ENCODE measurements around the gene PGF. TPM values are rescaled to one million over a fixed set of nuclear protein-coding genes. Genes with fewer than 3 reads are reported as not detected.

The PGF gene
- total RNA-seq, 2 experiments from 2014 or later: 0.29 to 0.56 TPM

DNA sequence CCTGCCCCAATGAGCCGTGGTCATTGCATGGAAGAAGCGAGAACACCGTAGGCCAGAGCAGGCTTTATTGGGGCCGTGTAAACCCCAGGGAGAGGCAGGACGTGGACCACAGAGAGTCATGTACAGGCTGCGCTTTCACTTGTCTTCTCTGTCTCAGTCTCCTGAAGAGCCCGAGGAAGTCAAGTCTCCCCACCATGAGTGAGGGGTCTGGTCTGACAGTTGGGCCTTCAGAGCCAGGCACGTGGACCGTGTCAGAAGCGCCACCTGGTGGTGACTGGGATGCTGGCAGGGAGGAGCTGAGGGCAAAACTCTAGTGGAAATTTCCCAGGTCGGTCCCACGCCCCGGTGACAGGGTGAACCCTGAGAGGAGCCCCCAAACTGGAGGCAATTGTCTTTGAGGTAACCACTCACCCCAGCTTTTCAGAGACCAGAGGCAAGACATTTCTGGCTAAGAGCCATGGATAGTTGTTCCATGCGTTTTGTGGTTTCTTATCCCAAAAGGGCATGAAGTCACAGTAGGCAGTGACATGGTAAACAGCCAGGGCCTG lies 49.7 kb downstream of the PGF start:
- Mint-ChIP-seq H3K4me3 (no peak overlapping the region), H3K27ac (peak overlapping the region; percentile 56), H3K9me3 (ENCODE audit: low read depth) (no peaks in the 10 kb centered on the region), H3K27me3 (no peaks in the 10 kb centered on the region), H3K4me1 (no peaks in the 10 kb centered on the region), H3K36me3 (peaks cover 21% of the 10 kb centered on the region)
- ATAC-seq (peak; percentile 80), DNase-seq (peak; percentile 80)
- CTCF ChIA-PET: interaction anchor here (0.5 to 26.3 kb wide), 37 partner anchors 9 to 398 kb away, joined by 3 to 680 read pairs (median 5); partner anchors contain the start of genes ACYP1, DLST, LTBP2 and PGF

DNA sequence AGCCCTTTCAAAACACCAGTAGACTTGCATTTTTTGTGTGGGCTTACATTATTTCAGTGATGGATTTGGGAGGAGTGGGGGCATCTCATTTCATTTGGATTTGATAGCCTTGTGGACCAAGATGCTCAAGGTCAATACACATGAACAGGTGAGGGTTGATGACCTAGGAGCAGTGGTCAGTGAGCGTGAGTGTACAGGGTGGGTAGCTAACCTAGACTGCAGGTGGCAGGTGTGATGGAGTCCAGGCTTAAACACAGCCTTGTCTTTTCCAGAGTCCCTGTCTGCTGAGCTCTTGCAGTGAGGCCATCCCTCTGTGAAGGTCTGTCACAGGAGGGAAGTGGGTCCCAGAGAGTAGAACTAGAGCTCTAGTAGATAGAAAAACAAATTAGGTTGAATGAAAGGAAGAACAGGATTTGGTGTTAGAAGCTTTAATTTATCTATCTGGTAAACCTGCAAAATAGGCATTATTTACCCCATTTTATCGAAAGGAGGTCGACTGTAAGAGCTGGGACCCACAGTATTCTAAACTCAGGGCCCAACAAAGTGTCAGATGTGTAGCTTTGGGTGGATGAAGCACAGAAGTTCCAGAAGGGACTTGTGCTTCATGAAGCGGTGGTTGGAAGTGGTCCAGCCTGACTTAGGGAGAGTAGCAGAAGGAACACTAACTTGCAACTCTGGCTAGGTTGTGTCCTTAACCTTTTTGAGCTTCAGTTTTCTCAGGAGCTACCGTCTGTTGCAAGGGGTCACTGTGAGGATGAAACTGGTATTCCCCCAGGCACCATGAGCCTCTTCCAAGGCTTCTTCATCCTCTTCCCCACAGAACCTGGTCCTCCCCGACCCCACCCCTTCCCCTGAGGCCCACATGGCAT lies 50.5 kb downstream of the PGF start:
- Mint-ChIP-seq H3K4me3 (no peak overlapping the region), H3K27me3 (no peaks in the 10 kb centered on the region), H3K9me3 (ENCODE audit: low read depth) (no peaks in the 10 kb centered on the region), H3K27ac (peak overlapping the region; percentile 20), H3K4me1 (no peaks in the 10 kb centered on the region), H3K36me3 (peaks cover 27% of the 10 kb centered on the region)
- ATAC-seq (no peak), DNase-seq (no peak)
- CTCF ChIA-PET: interaction anchor here (0.8 to 26.3 kb wide), 24 partner anchors 8 to 295 kb away, joined by 3 to 680 read pairs (median 5); partner anchors contain the start of genes DLST, LTBP2, PROX2 and RPS6KL1

DNA sequence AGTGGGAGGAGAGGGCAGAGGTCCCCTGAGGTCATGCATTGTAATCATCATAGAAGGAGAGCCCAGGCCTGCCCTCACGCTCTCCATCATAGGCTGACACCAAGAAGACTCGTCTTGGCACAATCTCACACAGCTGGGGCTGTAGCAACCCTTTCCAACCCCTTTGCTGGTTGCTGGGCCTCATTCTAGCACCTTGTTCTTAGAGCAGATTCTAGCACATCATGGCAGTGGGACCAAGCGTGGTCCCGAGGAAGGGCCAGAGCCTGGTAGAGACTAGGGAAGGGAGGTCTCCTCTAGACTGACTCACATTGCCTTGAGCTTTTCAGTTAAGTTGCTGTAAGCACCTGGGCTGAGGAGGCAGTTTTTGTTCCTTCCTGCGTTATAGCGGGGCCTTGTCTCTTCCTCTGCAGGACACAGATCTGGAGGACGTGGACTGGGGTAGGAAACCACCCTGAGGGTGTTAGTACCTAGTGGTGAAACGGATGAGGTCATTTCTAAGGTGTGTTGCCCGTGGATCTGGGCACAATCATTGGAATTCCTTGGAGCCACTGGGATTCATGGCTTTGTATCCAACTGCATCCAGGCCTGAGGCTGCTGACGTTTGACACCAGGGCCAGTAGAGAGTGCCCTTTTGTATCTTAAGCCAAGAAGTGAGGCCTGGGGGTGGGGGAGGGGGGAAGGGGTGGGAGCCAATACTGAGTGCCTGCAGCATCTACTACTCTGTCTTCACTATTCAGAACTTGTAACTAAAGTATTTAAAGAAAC lies 52.3 kb downstream of the PGF start:
- ATAC-seq: no peak
- no peaks in the 10 kb centered on the region for H3K27me3 Mint-ChIP-seq
- H3K4me1 Mint-ChIP-seq: no peaks in the 10 kb centered on the region
- no peaks in the 10 kb centered on the region for H3K9me3 Mint-ChIP-seq (ENCODE audit: low read depth)
- H3K27ac Mint-ChIP-seq: no peak overlapping the region
- no peak overlapping the region for H3K4me3 Mint-ChIP-seq
- H3K36me3 Mint-ChIP-seq: peaks cover 45% of the 10 kb centered on the region
- DNase-seq: no peak
- CTCF ChIA-PET: interaction anchor here (4.0 to 26.3 kb wide), 2 partner anchors 28 to 43 kb away, joined by 84 to 680 read pairs; partner anchors contain the start of gene PROX2

DNA sequence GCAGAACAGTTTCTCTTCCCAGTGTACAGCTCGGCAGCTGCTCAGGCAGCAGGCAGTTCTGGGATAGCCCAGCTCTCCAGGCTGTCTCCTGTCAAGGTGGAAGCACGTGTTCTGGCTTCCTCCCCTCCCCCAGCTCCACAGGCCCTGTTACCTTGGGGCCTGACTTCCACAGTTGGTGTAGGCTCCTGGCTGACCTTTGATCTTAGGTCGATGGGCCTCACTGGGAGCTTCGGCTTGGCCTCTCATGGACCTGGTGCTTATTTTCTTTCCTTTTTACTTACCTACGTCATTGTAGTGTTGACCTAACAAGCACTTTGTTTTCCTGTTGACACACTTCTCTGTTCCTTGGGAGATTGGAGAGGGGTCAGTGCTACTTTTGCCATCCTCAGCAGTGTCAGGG lies 56.7 kb downstream of the PGF start:
- peaks cover under 1% of the 10 kb centered on the region for H3K4me1 Mint-ChIP-seq
- H3K27ac Mint-ChIP-seq: no peak overlapping the region
- peaks cover 75% of the 10 kb centered on the region for H3K36me3 Mint-ChIP-seq

GRCh38 chr14:74898083-74898482 lies 57.3 kb downstream of the PGF start:
- Mint-ChIP-seq H3K27ac (no peak overlapping the region), H3K4me1 (peaks cover 5% of the 10 kb centered on the region), H3K27me3 (no peaks in the 10 kb centered on the region), H3K4me3 (no peak overlapping the region), H3K36me3 (peaks cover 79% of the 10 kb centered on the region), H3K9me3 (ENCODE audit: low read depth) (no peaks in the 10 kb centered on the region)
- DNase-seq (no peak), ATAC-seq (no peak)
- CTCF ChIA-PET: interaction anchor here (3.6 to 26.3 kb wide), 2 partner anchors 8 to 38 kb away, joined by 28 to 680 read pairs; no protein-coding TSS in a partner anchor

More for the DNA sequence above, 56.7 kb downstream of the PGF start:
- ATAC-seq (no peak), DNase-seq (no peak)
- no peaks in the 10 kb centered on the region for H3K27me3 Mint-ChIP-seq
- no peaks in the 10 kb centered on the region for H3K9me3 Mint-ChIP-seq (ENCODE audit: low read depth)
- CTCF ChIA-PET: interaction anchor here (26.3 kb wide), 1 partner anchor 39 kb away, joined by 680 read pairs; no protein-coding TSS in a partner anchor
- no peak overlapping the region for H3K4me3 Mint-ChIP-seq

DNA sequence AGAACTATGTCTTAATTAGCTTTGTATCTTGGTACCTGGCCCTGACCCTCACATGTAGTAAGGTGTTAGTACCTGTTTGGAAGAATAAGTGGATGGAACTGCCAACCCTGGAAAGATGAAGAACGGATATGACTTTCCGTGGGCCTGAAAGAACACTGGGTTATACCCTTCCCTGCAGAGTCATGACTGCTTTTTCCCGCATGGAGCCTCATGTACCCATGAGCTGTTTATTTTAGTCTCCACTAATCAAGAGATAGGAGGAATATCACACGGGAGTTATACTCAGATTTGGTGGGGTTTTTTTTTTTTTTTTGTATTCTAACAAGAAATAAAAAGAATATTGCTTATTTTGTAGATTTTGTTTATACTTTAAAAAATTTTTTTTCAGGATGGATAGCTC lies 57.8 kb downstream of the PGF start:
- Mint-ChIP-seq H3K36me3 (peaks cover 80% of the 10 kb centered on the region), H3K27ac (no peak overlapping the region)

DNA sequence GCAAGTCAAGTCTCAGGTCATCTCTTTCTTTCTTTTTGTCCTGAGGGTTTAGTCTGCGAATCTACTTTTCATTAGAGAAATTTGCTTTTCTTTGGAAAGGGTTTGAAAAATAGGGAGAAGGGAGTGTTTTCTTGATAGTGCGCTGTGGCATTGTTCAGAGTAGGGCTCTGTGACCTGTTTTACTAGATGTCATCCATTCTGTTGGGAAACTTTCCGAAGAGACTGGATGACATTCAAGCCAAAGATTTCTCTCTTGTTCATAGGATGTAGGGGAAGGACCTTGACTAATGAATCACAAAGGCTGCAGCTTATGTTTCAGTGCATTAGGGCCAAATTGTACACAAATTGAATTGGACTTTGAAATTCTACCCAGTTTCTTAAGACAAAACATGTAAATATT lies 59.0 kb downstream of the PGF start:
- CTCF ChIA-PET: interaction anchor here (1.0 to 26.3 kb wide), 4 partner anchors 8 to 48 kb away, joined by 3 to 680 read pairs (median 16); no protein-coding TSS in a partner anchor
- Mint-ChIP-seq H3K4me3 (no peak overlapping the region), H3K27me3 (no peaks in the 10 kb centered on the region), H3K36me3 (peaks cover 77% of the 10 kb centered on the region), H3K4me1 (peaks cover 8% of the 10 kb centered on the region), H3K9me3 (ENCODE audit: low read depth) (no peaks in the 10 kb centered on the region), H3K27ac (no peak overlapping the region)
- DNase-seq (no peak), ATAC-seq (no peak)

More for the DNA sequence above, 57.8 kb downstream of the PGF start:
- no peak overlapping the region for H3K4me3 Mint-ChIP-seq
- peaks cover 8% of the 10 kb centered on the region for H3K4me1 Mint-ChIP-seq
- CTCF ChIA-PET: interaction anchor here (1.4 to 26.3 kb wide), 3 partner anchors 9 to 47 kb away, joined by 3 to 680 read pairs (median 28); no protein-coding TSS in a partner anchor
- no peak for ATAC-seq
- DNase-seq: no peak
- H3K27me3 Mint-ChIP-seq: no peaks in the 10 kb centered on the region
- no peaks in the 10 kb centered on the region for H3K9me3 Mint-ChIP-seq (ENCODE audit: low read depth)

DNA sequence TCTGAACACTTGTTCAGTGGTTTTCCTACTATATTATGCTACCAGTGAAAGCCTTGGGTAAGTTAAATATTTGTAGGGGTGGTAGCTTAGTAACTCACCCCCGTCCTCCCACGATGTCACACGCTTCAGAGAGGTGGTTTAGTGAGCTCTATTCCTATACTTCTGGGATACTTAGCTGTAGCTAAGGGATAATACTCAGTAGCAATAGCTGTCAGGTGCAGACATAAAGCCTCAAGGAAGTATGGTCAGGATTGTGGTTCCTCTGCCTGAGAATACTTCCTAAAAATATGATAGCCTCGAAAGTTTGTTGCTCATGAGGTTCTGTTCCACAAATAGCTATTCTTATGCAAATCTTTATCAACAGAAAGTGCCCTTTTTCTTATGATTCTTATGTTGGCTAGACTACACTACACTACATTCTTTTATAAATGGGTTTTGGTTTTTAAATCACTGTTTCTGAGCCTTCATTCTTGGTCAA lies 61.7 kb downstream of the PGF start:
- ATAC-seq (no peak), DNase-seq (no peak)
- no peaks in the 10 kb centered on the region for H3K27me3 Mint-ChIP-seq
- no peaks in the 10 kb centered on the region for H3K9me3 Mint-ChIP-seq (ENCODE audit: low read depth)
- CTCF ChIA-PET: interaction anchor here (0.8 to 26.3 kb wide), 6 partner anchors 11 to 596 kb away, joined by 3 to 680 read pairs (median 4); no protein-coding TSS in a partner anchor
- no peak overlapping the region for H3K4me3 Mint-ChIP-seq
- no peak overlapping the region for H3K27ac Mint-ChIP-seq
- peaks cover 14% of the 10 kb centered on the region for H3K4me1 Mint-ChIP-seq
- peaks cover 70% of the 10 kb centered on the region for H3K36me3 Mint-ChIP-seq

- no peak for DNase-seq
- H3K27ac Mint-ChIP-seq: no peak overlapping the region
- no peak overlapping the region for H3K4me3 Mint-ChIP-seq
- no peak for ATAC-seq
- CTCF ChIA-PET: interaction anchor here (1.4 to 26.3 kb wide), 4 partner anchors 10 to 597 kb away, joined by 3 to 680 read pairs (median 26); no protein-coding TSS in a partner anchor
- H3K27me3 Mint-ChIP-seq: no peaks in the 10 kb centered on the region
- no peaks in the 10 kb centered on the region for H3K9me3 Mint-ChIP-seq (ENCODE audit: low read depth)
- peaks cover 22% of the 10 kb centered on the region for H3K4me1 Mint-ChIP-seq
- H3K36me3 Mint-ChIP-seq: peaks cover 64% of the 10 kb centered on the region
Observed at GRCh38 chr14:74892745-74893144, 62.7 kb downstream of the PGF start.

DNA sequence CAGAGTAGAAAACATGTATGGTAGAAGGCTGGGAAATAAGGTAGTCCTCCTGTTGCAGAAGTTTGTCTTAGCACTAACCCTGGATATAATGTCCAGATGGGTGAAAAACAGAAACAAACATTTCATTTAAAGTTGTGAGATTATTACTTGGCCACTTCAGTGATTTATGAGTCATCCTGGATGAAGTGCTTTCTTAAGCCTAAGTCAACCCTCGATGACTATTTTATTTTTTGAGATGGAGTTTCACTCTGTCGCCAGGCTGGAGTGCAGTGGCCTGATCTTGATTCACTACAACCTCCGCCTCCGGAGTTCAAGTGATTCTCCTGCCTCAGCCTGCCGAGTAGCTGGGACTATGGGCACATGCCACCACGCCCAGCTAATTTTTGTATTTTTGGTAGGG lies 63.5 kb downstream of the PGF start:
- Mint-ChIP-seq H3K27ac (no peak overlapping the region), H3K4me1 (peaks cover 25% of the 10 kb centered on the region), H3K4me3 (no peak overlapping the region), H3K27me3 (no peaks in the 10 kb centered on the region), H3K36me3 (peaks cover 58% of the 10 kb centered on the region), H3K9me3 (ENCODE audit: low read depth) (no peaks in the 10 kb centered on the region)
- CTCF ChIA-PET: interaction anchor here (1.1 to 26.3 kb wide), 4 partner anchors 9 to 280 kb away, joined by 3 to 680 read pairs (median 26); partner anchors contain the start of gene LTBP2
- ATAC-seq (no peak), DNase-seq (no peak)
